Mucosa of gallbladder (tissue), 1 donor: Measurements from ENCODE around the gene DOC2A. TPM values are rescaled to one million over a fixed set of nuclear protein-coding genes. Genes with fewer than 3 reads are reported as not detected.
A peak's percentile ranks its signal among the peaks of the same experiment; 100 is the strongest.

Experiments used
- DNase-seq: peaks from one replicate; pipeline ENCODE4 v3.0.0-alpha.2; 2020; ENCODE audit warnings: low spot score
- total RNA-seq: library from RNA; stranded (reverse); gene quantifications from one replicate; pipeline ENCODE4 v1.2.1, GENCODE V29; 2021
- donor health status: DM: no; HTN: no; CAD: no.

DOC2A gene
- total RNA-seq, 1 donor from 2014 or later = 18.8 TPM

DNA sequence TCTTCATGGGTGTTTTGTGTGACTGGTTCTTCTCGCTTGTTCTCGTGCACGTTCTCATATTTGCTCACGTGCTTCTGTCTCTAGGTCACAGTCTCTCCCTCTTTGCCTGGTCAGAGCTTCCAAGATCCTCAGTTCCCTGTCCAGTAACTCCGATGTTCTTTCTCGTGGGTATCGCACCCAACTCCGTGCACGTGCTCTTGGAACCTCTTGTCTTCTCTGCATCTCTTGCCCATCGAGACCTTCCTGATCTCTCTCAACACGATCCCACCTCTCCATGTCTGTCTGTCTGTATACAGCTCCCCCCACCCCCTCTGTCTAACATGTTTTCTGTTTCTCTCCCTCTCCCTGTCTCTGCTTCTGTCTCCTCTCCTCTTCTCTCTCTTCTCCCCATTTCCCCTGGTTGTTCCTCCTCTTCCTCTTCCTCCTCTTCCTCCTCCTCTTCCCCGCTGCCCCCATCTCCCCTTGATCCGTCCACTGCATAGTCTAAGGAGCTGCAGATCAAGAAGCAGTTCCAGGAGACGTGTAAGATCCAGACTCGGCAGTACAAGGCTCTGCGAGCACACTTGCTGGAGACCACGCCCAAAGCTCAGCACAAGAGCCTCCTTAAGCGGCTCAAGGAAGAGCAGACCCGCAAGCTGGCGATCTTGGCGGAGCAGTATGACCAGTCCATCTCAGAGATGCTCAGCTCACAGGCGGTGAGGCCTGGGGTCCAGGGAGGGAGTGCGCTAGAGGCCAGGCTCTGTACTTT lies 21.5 kb downstream of the DOC2A start:
- DNase-seq = no peak

- no peak for DNase-seq
Measured at GRCh38 chr16:29988346-29989075, 22.3 kb downstream of the DOC2A start.

DNA sequence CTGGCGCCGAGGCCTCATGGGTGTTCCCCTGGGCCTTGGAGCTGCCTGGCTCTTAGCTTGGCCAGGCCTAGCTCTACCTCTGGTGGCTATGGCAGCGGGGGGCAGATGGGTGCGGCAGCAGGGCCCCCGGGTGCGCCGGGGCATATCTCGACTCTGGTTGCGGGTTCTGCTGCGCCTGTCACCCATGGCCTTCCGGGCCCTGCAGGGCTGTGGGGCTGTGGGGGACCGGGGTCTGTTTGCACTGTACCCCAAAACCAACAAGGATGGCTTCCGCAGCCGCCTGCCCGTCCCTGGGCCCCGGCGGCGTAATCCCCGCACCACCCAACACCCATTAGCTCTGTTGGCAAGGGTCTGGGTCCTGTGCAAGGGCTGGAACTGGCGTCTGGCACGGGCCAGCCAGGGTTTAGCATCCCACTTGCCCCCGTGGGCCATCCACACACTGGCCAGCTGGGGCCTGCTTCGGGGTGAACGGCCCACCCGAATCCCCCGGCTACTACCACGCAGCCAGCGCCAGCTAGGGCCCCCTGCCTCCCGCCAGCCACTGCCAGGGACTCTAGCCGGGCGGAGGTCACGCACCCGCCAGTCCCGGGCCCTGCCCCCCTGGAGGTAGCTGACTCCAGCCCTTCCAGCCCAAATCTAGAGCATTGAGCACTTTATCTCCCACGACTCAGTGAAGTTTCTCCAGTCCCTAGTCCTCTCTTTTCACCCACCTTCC lies 23.3 kb downstream of the DOC2A start:
- DNase-seq = no peak

- no peak for DNase-seq
Measured at GRCh38 chr16:29986931-29987330, 23.9 kb downstream of the DOC2A start.

DNA sequence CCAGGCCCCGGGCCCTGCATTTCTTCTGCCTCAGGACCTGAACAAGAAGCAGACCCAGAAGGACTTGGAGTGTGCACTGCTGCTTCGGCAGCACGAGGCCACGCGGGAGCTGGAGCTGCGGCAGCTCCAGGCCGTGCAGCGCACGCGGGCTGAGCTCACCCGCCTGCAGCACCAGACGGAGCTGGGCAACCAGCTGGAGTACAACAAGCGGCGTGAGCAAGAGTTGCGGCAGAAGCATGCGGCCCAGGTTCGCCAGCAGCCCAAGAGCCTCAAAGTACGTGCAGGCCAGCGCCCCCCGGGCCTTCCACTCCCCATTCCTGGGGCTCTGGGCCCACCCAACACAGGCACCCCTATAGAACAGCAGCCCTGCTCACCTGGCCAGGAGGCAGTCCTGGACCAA lies 24.6 kb downstream of the DOC2A start:
- DNase-seq = no peak

DNA sequence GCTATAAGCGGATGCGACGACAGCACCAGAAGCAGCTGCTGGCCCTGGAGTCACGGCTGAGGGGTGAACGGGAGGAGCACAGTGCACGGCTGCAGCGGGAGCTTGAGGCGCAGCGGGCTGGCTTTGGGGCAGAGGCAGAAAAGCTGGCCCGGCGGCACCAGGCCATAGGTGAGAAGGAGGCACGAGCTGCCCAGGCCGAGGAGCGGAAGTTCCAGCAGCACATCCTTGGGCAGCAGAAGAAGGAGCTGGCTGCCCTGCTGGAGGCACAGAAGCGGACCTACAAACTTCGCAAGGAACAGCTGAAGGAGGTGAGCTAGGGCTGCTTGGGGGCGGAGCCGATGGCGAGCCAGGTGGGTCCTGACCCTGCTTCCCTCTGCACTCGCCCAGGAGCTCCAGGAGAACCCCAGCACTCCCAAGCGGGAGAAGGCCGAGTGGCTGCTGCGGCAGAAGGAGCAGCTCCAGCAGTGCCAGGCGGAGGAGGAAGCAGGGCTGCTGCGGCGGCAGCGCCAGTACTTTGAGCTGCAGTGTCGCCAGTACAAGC lies 25.5 kb downstream of the DOC2A start:
- no peak for DNase-seq

DNA sequence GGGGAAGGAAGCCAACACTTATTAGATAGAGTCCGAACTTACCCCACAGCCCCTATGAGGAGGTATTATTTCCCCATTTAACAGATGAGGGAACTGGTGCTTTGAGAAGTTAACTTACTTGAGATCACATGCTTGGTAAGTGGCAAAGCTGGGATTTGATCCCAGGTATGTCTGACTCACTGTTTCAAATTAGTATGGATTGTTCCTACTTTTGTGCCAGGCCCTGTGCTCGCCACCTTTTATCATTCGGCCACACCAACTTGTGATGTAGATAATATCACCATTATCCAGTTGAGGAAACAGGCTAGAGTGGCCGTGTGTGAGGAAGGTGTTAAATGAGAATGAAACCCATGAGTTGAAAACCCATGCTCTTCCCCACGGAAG lies 26.1 kb downstream of the DOC2A start:
- no peak for DNase-seq

DNA sequence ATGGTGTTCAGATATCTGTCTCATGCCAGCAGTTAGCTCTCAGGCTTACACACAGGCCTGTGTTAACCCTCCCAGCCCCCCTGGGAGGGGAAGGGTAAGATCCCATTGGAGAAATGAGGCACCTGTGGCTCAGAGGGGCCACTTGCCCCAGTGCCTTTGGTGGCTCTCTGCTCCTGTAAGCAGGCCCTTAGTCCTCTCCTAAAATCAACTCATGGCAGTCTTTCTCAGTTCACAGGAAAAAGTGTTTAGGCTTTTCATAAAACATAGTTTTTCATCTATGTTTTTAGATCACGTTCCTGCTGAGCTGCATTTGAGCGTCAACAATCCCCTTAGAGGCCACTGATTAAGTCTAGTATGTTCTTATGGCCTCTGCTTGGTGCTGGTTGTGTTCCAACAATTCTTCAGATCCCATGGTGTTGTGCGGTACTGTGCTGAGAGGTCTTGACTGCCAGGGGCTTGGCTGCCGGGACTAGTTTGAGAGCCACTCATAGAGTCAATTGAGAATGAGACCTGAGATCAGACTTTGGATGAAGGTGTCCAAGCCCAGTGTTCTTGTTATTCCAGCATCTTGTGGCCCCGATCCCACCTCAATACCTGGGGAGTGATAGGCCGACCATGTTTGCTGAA lies 26.6 kb downstream of the DOC2A start:
- no peak for DNase-seq

DNA sequence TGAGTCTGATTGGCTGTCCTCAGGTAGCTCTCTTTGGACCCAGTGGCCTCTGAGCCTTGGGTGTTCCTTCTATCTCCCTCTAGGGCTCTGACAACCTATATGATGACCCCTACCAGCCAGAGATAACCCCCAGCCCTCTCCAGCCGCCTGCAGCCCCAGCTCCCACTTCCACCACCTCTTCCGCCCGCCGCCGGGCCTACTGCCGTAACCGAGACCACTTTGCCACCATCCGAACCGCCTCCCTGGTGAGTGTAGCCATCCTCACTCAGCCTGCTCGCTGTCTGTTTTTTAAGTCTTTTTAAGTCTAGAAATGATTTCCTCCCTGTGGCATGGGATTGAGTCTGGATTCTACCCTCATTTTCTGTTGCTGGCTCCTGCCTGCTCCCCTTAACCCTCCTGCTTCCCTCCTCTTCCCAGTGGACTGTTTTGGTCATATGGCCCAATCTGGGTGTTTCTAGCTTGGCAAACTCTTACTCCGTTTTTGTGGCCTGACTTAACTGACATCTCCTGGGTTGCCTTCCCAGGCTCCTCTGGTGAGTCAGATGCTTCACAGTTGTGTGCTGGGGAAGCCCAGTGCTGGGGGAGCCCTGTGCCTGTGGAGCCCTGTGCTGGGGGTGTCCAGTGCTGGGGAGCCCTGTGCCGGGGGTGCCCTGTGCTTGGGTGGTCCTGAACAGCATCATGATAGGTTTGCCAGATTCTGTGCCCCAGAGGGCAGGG lies 27.2 kb downstream of the DOC2A start:
- DNase-seq = no peak

- no peak for DNase-seq
Measured at GRCh38 chr16:29982560-29983419, 28.0 kb downstream of the DOC2A start.

DNA sequence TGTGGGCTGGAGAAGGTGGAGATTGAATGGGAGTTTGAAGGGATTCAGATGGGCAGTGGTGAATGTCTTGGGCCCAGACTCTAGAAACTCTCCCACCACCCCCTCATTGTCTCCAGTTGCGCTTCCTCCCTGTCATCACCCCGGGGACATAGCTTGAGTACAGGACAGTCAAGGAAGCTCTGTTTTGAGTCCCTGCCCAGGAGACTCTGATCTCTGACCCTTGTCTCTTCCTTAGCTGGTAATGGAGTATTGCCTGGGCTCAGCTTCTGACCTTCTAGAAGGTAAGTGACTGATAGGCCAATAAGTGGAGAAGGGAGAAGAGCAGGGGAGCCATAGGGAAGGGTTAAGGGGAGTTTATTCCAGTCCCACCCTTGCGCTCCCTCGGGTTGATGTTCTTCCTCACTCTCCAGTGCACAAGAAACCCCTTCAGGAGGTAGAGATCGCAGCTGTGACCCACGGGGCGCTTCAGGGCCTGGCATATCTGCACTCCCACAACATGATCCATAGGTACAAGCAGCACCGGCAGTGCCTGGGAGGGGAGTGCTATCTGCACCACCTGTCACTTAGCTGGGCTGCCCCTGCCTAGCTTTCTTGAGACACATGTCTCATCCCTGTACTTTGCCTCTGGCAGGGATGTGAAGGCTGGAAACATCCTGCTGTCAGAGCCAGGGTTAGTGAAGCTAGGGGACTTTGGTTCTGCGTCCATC lies 32.1 kb downstream of the DOC2A start:
- no peak for DNase-seq

GRCh38 chr16:29978081-29978480 lies 32.7 kb downstream of the DOC2A start:
- no peak for DNase-seq

DNA sequence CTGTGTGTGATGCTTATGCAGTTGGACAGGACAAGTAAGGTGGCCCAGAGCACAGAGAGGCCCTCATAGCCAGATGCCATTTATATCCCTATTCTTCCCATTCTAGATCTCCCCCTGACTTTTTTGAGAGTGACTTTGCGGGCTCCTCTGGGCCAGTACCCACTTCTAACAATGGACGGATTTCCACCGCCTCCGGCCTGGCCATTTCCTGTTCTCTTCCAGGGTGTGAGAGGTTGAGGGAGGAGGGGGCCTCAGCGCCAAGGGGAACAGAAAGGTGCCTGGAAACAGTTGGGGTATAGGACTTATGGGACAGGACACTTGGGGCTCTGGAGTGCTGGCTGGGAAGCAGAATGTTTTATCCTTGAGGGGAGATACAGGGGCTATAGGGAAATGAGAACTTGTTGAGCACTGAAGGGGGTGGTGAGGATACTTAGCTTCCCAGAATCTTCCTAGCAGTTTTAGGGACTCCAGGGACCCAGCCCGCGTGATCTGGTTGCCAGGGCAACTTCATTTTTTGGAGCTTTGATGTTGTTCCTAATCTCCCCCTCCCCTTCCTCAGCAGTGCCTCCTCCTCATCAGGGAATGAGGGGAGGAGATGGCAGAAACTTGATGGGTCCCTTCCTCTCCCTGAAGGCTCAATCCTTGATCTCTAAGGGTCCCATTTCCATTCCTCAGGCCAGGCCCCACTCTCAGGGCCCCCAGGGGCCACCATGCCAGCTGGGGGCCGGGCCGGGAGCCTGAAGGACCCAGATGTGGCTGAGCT lies 33.6 kb downstream of the DOC2A start:
- no peak for DNase-seq

GRCh38 chr16:29975811-29976511 lies 34.9 kb downstream of the DOC2A start:
- no peak for DNase-seq

DNA sequence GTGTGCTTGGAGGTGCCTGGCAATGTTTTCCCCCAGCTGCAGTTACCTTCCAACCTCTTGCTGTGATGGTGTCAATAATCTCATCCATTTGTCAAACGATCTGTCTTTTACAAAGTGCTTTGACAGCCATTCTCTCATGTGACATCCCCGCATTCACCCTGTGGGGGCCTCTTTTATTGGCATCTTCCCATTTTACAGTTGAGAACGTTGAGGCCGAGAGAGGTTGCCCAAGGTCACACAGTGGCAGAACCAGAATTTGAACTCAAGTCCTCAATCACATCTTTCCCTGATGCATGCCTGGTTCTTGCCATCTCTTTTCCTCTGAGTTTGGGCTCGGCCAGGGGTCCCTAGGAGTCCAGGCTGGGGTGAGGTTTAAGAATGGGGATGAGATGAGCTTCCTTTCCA lies 35.7 kb downstream of the DOC2A start:
- DNase-seq = no peak

DNA sequence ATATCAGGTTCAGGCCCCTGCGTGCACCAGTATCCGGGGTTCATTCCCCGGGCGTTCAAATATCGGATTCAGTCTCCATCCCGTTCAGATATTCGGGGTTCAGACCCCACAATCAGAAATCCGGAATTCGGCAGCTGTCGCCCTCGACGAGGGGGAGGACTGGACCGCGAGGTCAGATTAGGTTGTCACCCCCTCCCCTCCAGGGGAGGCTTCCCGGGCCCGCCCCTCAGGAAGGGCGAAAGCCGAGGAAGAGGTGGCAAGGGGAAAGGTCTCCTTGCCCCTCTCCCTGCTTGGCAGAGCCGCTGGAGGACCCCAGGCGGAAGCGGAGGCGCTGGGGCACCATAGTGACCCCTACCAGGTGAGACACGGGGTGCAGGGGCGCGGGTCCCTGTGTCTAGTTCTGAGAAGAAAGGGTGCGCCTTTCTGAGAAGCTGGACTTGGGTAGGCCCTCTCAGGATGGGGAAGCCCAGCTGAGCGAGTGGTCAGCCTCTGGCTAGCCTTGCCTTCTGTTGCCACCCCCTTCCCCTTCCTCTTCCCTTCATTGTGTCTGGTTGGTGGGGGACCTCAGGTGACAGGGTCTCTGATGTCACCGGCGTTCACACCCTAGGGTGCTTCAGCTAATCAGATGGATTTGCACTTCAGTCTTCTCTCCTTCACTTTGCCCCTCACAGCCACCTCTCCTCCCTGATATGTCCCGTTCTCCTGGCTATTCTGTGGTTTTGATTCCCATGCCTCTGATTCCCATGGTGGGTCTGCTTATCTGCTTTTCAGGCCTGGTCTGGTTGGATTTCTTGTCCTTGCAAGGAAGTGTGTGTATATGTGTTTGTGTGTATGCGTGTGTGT lies 36.3 kb downstream of the DOC2A start:
- peak; percentile 18 for DNase-seq
